Stimulated activated CD4-positive, alpha-beta T cell treated with anti-CD3 and anti-CD28 coated beads, Interleukin-1b, Interleukin-23, amount 100 ng/mL, for 24 hours (primary cell): Measurements from ENCODE around the gene SIPA1L3.
"Not testable (repeated sequence)": the region's sequence is repeated elsewhere in the genome, so short reads cannot be mapped to it uniquely, and the experiment has no call there.

Experiments used
- DNase-seq, 4 experiments: peaks; one replicate each; pipeline ENCODE4 v3.0.0-alpha.2; 2020; ENCODE audit warnings: low read depth in 4 of 4, low spot score in 1 of 4

SIPA1L3 gene

GRCh38 chr19:38224863-38225218 is 317.8 kb downstream of the SIPA1L3 start:
- DNase-seq = not testable (repeated sequence)

GRCh38 chr19:38227287-38228004 is 320.4 kb downstream of the SIPA1L3 start:
- no peak for DNase-seq

- no peak for DNase-seq
Measured at GRCh38 chr19:38228005-38228377, 321.0 kb downstream of the SIPA1L3 start.

- DNase-seq = no peak
Measured at GRCh38 chr19:38228491-38229439, 321.8 kb downstream of the SIPA1L3 start.

- DNase-seq = peak; percentile 25 to 74 (median 46)
Measured at GRCh38 chr19:38229585-38230073, 322.6 kb downstream of the SIPA1L3 start.

- DNase-seq = not testable (repeated sequence)
Measured at GRCh38 chr19:38230506-38231133, 323.6 kb downstream of the SIPA1L3 start.

- DNase-seq = no peak
Measured at GRCh38 chr19:38231918-38232317, 324.9 kb downstream of the SIPA1L3 start.

- peak; percentile 63 to 71 (median 66) for DNase-seq
Measured at GRCh38 chr19:38233740-38234251, 326.8 kb downstream of the SIPA1L3 start.

- no peak for DNase-seq
Measured at GRCh38 chr19:38234615-38235014, 327.6 kb downstream of the SIPA1L3 start.

- no peak for DNase-seq
Measured at GRCh38 chr19:38239816-38240215, 332.8 kb downstream of the SIPA1L3 start.

- no peak for DNase-seq
Measured at GRCh38 chr19:38243279-38243673, 336.3 kb downstream of the SIPA1L3 start.

- DNase-seq = no peak
Measured at GRCh38 chr19:38245826-38246498, 339.0 kb downstream of the SIPA1L3 start.

- DNase-seq = no peak
Measured at GRCh38 chr19:38247126-38247525, 340.1 kb downstream of the SIPA1L3 start.

- DNase-seq = no peak
Measured at GRCh38 chr19:38247734-38248268, 340.8 kb downstream of the SIPA1L3 start.

- DNase-seq = no peak
Measured at GRCh38 chr19:38248421-38248820, 341.4 kb downstream of the SIPA1L3 start.

GRCh38 chr19:38250428-38250820 is 343.4 kb downstream of the SIPA1L3 start:
- DNase-seq = no peak

- no peak for DNase-seq
Measured at GRCh38 chr19:38250821-38251563, 344.0 kb downstream of the SIPA1L3 start.

- DNase-seq = no peak
Measured at GRCh38 chr19:38251564-38252051, 344.6 kb downstream of the SIPA1L3 start.

GRCh38 chr19:38252385-38252784 is 345.4 kb downstream of the SIPA1L3 start:
- no peak for DNase-seq
